Gastroesophageal sphincter (tissue), 3 donors: ENCODE results near the gene JDP2.

Source experiments
- POLR2A ChIP-seq, 2 donors: fragments of 450-650 bp; IDR thresholded peaks; one replicate each; pipeline ENCODE4 v1.6.1; 2017; ENCODE audit warnings: antibody characterized with exemption in 2 of 2, mild to moderate bottlenecking in 2 of 2, moderate library complexity in 1 of 2
- POLR2AphosphoS5 ChIP-seq: sonication (generic); formaldehyde crosslinking; IDR thresholded peaks from one replicate; pipeline ENCODE4 v1.6.1; 2017; ENCODE audit warnings: antibody characterized with exemption
- TF ChIP-seq, protein P1 (sequence below), 4 experiments: fragments of 200-600 bp in 2 of 4; fragments of 450-650 bp in 2 of 4; sonication (generic) in 1 of 4; IDR thresholded peaks; one replicate each; pipeline ENCODE4 v1.5.1; 2017 to 2019; ENCODE audit warnings: antibody characterized with exemption in 4 of 4, mild to moderate bottlenecking in 2 of 4, moderate library complexity in 2 of 4

GRCh38 chr14:75452324-75452723 lies 24.5 kb downstream of the JDP2 start:
- TF ChIP-seq POLR2AphosphoS5 (no peak), POLR2A (IDR thresholded peaks at IDR 0.05) (no peak)
- TF ChIP-seq, protein P1, sequence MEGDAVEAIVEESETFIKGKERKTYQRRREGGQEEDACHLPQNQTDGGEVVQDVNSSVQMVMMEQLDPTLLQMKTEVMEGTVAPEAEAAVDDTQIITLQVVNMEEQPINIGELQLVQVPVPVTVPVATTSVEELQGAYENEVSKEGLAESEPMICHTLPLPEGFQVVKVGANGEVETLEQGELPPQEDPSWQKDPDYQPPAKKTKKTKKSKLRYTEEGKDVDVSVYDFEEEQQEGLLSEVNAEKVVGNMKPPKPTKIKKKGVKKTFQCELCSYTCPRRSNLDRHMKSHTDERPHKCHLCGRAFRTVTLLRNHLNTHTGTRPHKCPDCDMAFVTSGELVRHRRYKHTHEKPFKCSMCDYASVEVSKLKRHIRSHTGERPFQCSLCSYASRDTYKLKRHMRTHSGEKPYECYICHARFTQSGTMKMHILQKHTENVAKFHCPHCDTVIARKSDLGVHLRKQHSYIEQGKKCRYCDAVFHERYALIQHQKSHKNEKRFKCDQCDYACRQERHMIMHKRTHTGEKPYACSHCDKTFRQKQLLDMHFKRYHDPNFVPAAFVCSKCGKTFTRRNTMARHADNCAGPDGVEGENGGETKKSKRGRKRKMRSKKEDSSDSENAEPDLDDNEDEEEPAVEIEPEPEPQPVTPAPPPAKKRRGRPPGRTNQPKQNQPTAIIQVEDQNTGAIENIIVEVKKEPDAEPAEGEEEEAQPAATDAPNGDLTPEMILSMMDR (IDR thresholded peaks at IDR 0.05) = no peak
